Mesenchymal stem cell (in vitro differentiated cells and primary cell): Measurements from ENCODE around the gene FAIM2.

Experiments used
- DNase-seq: peaks from one replicate; pipeline ENCODE4 v3.0.0-alpha.2; 2013
- H2AFZ ChIP-seq: one replicate; pipeline ENCODE4 v1.6.1; 2013; ENCODE audit warnings: low read depth, mild to moderate bottlenecking, control low read depth, inconsistent platforms, low read length, moderate library complexity
- H2AK5ac ChIP-seq: 2 replicates; pipeline ENCODE4 v1.6.1; 2013; ENCODE audit warnings: low read length, moderate library complexity, mild to moderate bottlenecking, inconsistent platforms; ENCODE audit not compliant: severe bottlenecking
- H2BK120ac ChIP-seq: one replicate; pipeline ENCODE4 v1.6.1; 2013; ENCODE audit warnings: low read depth, mild to moderate bottlenecking, inconsistent platforms, low read length, moderate library complexity
- H2BK12ac ChIP-seq, 2 experiments: one replicate each; pipeline ENCODE4 v1.6.1; 2013; ENCODE audit warnings: inconsistent platforms in 2 of 2, low read length in 2 of 2, mild to moderate bottlenecking in 2 of 2, moderate library complexity in 2 of 2, control low read depth in 1 of 2
- H2BK15ac ChIP-seq: one replicate; pipeline ENCODE4 v1.6.1; 2013; ENCODE audit warnings: mild to moderate bottlenecking, low read depth, inconsistent platforms; ENCODE audit not compliant: poor library complexity, severe bottlenecking
- H2BK5ac ChIP-seq: 2 replicates; pipeline ENCODE4 v1.6.1; 2013; ENCODE audit warnings: low read depth, mild to moderate bottlenecking, low read length, control low read depth, inconsistent platforms; ENCODE audit not compliant: poor library complexity, severe bottlenecking
- H3K14ac ChIP-seq, 2 experiments: one replicate each; pipeline ENCODE4 v1.6.1; 2013; ENCODE audit warnings: inconsistent platforms in 2 of 2, low read length in 2 of 2, control low read depth in 1 of 2, mild to moderate bottlenecking in 1 of 2, moderate library complexity in 1 of 2
- H3K18ac ChIP-seq, 2 experiments: one replicate each; pipeline ENCODE4 v1.6.1; 2013; ENCODE audit warnings: inconsistent platforms in 2 of 2, low read length in 2 of 2, control low read depth in 1 of 2, low read depth in 1 of 2, mild to moderate bottlenecking in 1 of 2
- H3K23ac ChIP-seq, 2 experiments: one replicate each; pipeline ENCODE4 v1.6.1; 2013; ENCODE audit warnings: inconsistent platforms in 2 of 2, low read length in 2 of 2, mild to moderate bottlenecking in 2 of 2, moderate library complexity in 2 of 2, control low read depth in 1 of 2
- H3K27ac ChIP-seq: 2 replicates; pipeline ENCODE4 v1.5.1; 2013; ENCODE audit warnings: mild to moderate bottlenecking, moderate library complexity, low read length, control low read depth, inconsistent platforms; ENCODE audit not compliant: poor library complexity, severe bottlenecking
- H3K27me3 ChIP-seq, 2 experiments: 2 replicates each; pipeline versions ENCODE4 v1.6.1 to v1.7.0; 2013; ENCODE audit warnings: low read length in 2 of 2, mild to moderate bottlenecking in 2 of 2, moderate library complexity in 2 of 2, control low read depth in 1 of 2, inconsistent platforms in 1 of 2; ENCODE audit not compliant: control insufficient read depth in 1 of 2, insufficient read depth in 1 of 2
- H3K36me3 ChIP-seq, 2 experiments: 2 replicates each; pipeline versions ENCODE4 v1.6.1 to v1.7.0; 2013; ENCODE audit warnings: low read length in 2 of 2, control low read depth in 1 of 2, inconsistent platforms in 1 of 2, low read depth in 1 of 2, mild to moderate bottlenecking in 1 of 2; ENCODE audit not compliant: insufficient read depth in 2 of 2, control insufficient read depth in 1 of 2
- H3K4ac ChIP-seq, 2 experiments: one replicate each; pipeline ENCODE4 v1.6.1; 2013; ENCODE audit warnings: inconsistent platforms in 2 of 2, low read length in 2 of 2, mild to moderate bottlenecking in 2 of 2, moderate library complexity in 2 of 2, control low read depth in 1 of 2, low read depth in 1 of 2
- H3K4me1 ChIP-seq: 2 replicates; pipeline ENCODE4 v1.6.1; 2013; ENCODE audit warnings: low read depth, low read length, control low read depth; ENCODE audit not compliant: control insufficient read depth, insufficient read depth
- H3K4me2 ChIP-seq: 2 replicates; pipeline ENCODE4 v1.6.1; 2013; ENCODE audit warnings: low read length, mild to moderate bottlenecking, inconsistent platforms; ENCODE audit not compliant: poor library complexity, severe bottlenecking
- H3K4me3 ChIP-seq, 2 experiments: 2 replicates each; pipeline versions ENCODE4 v1.5.1 to v1.7.0; 2013; ENCODE audit warnings: low read length in 2 of 2, mild to moderate bottlenecking in 2 of 2, control low read depth in 1 of 2, low read depth in 1 of 2; ENCODE audit not compliant: insufficient read depth in 1 of 2
- H3K79me1 ChIP-seq: replicated peaks from 2 replicates; pipeline ENCODE4 v1.6.1; 2013; ENCODE audit warnings: mild to moderate bottlenecking, control low read depth, low read length, inconsistent platforms; ENCODE audit not compliant: poor library complexity, severe bottlenecking
- H3K9ac ChIP-seq: 2 replicates; pipeline ENCODE4 v1.7.0; 2013; ENCODE audit warnings: mild to moderate bottlenecking, low read length, moderate library complexity
- H3K9me3 ChIP-seq: 2 replicates; pipeline ENCODE4 v1.7.0; 2013; ENCODE audit warnings: mild to moderate bottlenecking, low read length; ENCODE audit not compliant: control insufficient read depth
- H4K8ac ChIP-seq: one replicate; pipeline ENCODE4 v1.6.1; 2013; ENCODE audit warnings: inconsistent platforms, mild to moderate bottlenecking, low read length, moderate library complexity
- H4K91ac ChIP-seq: one replicate; pipeline ENCODE4 v1.6.1; 2013; ENCODE audit warnings: mild to moderate bottlenecking, low read length, inconsistent platforms
- WGBS: methylation state at CpG from one replicate; pipeline ENCODE4 v1.1.7; 2013; ENCODE audit warnings: mixed read lengths; 5-methylcytosine and 5-hydroxymethylcytosine counted together

FAIM2 gene

DNA sequence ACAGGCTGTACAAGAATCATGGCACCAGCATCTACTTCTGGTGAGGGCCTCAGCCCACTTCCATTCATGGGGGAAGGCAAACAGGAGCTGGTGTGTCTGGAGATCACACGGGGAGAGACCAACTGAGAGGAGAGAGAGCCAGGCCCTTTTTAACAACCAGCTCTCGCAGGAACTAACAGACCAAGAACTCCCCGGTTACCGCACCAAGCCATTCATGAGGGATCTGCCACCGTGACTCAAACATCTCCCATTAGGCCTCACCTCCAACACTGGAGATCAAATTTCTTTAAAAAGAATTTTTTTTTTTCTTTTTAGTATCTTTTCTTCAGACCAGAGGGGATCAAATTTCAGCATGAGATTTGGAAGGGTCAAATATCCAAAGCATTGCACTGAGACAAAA, 30.1 kb upstream of the FAIM2 start:
- H4K91ac ChIP-seq, result no peak overlapping the region
- no peaks in the 10 kb centered on the region for H3K36me3 ChIP-seq
- H3K14ac ChIP-seq, result no peak overlapping the region
- DNase-seq, result no peak
- H3K4ac ChIP-seq, result no peak overlapping the region
- no peak overlapping the region for H2AK5ac ChIP-seq
- H3K27me3 ChIP-seq, result peaks cover 0 to 5% of the 10 kb centered on the region in 2 experiments
- H3K18ac ChIP-seq, result no peak overlapping the region
- H3K9me3 ChIP-seq, result no peaks in the 10 kb centered on the region
- no peak overlapping the region for H2BK5ac ChIP-seq
- no peak overlapping the region for H3K23ac ChIP-seq
- 61% methylated on average over 5 of the region's 5 CpGs for WGBS
- H2BK120ac ChIP-seq, result no peak overlapping the region
- no peak overlapping the region for H3K9ac ChIP-seq
- no peaks in the 10 kb centered on the region for H3K4me1 ChIP-seq
- H3K4me3 ChIP-seq, result no peak overlapping the region
- no peak overlapping the region for H3K4me2 ChIP-seq
- no peak overlapping the region for H2BK12ac ChIP-seq
- no peak overlapping the region for H4K8ac ChIP-seq
- no peaks in the 10 kb centered on the region for H3K79me1 ChIP-seq
- H3K27ac ChIP-seq, result no peak overlapping the region
- H2AFZ ChIP-seq, result no peak overlapping the region
- H2BK15ac ChIP-seq, result no peak overlapping the region

DNA sequence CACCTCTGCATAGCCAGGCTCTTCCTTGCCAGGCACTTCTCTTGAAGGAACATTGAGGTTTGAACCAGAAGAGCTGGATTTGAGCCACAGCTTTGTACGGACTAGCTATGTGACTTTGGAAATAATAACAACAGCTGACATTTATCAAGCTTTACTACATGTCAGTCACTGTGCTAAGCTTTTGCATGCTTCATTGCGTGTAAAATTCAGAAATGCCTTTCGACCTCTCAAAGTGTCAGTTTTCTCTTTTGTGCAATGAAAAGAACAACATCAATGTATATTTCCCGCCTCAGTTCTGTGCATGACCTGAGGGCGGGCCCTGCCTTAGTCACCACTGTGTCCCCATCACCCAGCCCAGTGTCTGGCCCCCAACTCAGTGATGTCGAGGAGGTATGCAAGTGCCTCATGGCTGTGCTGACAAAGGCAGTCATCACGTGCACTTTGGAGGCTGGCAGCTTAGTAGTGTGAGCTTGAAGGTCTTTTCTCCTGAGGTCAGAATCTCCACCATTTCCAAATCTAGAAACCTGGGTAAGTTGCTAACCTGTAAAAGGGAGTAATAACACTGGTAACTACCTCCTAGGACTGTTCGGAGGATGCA, 28.9 kb upstream of the FAIM2 start:
- H3K79me1 ChIP-seq, result no peaks in the 10 kb centered on the region
- no peak overlapping the region for H4K91ac ChIP-seq
- no peak overlapping the region for H2BK12ac ChIP-seq
- no peak overlapping the region for H3K27ac ChIP-seq
- no peaks in the 10 kb centered on the region for H3K36me3 ChIP-seq
- H3K4me1 ChIP-seq, result no peaks in the 10 kb centered on the region
- H2BK15ac ChIP-seq, result no peak overlapping the region
- no peak overlapping the region for H2AK5ac ChIP-seq
- H2AFZ ChIP-seq, result no peak overlapping the region
- no peak overlapping the region for H3K9ac ChIP-seq
- no peak overlapping the region for H3K18ac ChIP-seq
- H2BK5ac ChIP-seq, result no peak overlapping the region
- H3K27me3 ChIP-seq, result peaks cover 0 to 11% of the 10 kb centered on the region in 2 experiments
- H2BK120ac ChIP-seq, result no peak overlapping the region
- no peak for DNase-seq
- 95% methylated on average over 6 of the region's 8 CpGs for WGBS
- no peak overlapping the region for H3K4me3 ChIP-seq
- no peak overlapping the region for H4K8ac ChIP-seq
- no peak overlapping the region for H3K14ac ChIP-seq
- H3K4ac ChIP-seq, result no peak overlapping the region
- no peak overlapping the region for H3K23ac ChIP-seq
- H3K9me3 ChIP-seq, result no peaks in the 10 kb centered on the region
- H3K4me2 ChIP-seq, result no peak overlapping the region

DNA sequence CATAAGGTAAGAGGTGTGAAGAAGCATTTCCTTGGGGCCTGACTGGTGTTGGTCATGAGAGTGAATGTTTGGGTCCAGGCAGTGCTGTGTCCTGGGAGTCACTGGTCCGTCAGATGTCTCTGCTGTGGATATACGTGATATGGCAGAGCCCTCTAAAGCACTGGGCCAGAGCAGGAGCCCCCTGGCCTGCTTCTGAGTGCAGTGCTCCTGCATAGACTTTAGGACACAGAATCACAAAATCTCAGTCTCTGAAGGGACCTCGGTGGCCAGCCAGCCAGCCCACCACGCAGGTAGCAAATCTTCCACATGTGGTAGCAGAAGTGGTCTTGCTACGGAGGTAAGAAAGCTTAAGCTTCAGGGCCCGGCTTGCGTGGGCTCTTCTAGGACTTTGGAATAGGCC, 28.3 kb upstream of the FAIM2 start:
- Histone ChIP-seq H3K18ac (no peak overlapping the region), H3K27me3 (peaks cover 0 to 11% of the 10 kb centered on the region in 2 experiments), H3K79me1 (no peaks in the 10 kb centered on the region), H3K9ac (no peak overlapping the region), H2BK12ac (no peak overlapping the region), H2BK15ac (no peak overlapping the region), H2AFZ (no peak overlapping the region), H3K4ac (no peak overlapping the region), H2BK120ac (no peak overlapping the region), H4K8ac (no peak overlapping the region), H4K91ac (no peak overlapping the region), H3K23ac (no peak overlapping the region), H2AK5ac (no peak overlapping the region), H3K4me2 (no peak overlapping the region), H3K4me1 (no peaks in the 10 kb centered on the region), H3K14ac (no peak overlapping the region), H3K9me3 (no peaks in the 10 kb centered on the region), H3K4me3 (no peak overlapping the region), H3K27ac (no peak overlapping the region), H2BK5ac (no peak overlapping the region), H3K36me3 (no peaks in the 10 kb centered on the region)
- WGBS, result 77% methylated on average over 7 of the region's 7 CpGs
- DNase-seq, result no peak

DNA sequence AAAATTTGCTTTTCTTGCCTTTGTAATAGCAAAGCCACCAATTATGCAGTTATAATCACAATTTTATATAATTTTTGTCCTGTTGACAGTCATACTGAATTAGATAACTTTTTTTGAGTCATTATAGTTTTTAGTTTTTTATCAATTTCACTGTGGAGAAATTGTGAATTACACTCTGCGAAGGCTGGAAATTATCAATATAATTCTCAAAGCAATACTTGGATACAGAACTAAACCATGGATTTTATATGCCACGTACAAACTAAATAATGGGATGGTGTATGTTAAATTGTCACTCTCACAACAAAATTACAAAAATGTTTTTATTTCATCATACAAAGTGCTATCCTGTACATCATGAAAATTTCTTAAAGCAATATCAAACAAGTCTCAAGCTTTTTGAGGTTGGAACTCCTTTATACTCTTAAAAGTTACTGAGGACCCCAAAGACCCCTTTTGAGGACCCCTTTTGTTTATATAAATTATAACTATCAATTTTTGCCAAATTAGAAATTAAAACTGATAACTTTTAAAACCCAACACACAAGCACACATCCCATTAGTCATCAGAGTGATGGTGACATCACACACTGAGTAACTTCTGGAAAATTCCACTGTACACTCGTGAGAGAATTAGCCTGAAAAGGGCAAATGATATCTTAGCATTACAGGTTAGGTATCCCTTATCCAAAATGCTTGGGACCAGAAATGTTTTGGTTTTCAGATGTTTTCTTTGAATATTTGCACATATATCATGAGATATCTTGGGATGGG, 27.0 kb upstream of the FAIM2 start:
- Histone ChIP-seq H3K4me3 (no peak overlapping the region), H4K8ac (no peak overlapping the region), H3K9me3 (no peaks in the 10 kb centered on the region), H3K9ac (peak overlapping the region; percentile 63), H2BK15ac (no peak overlapping the region), H3K27me3 (peaks cover 0 to 11% of the 10 kb centered on the region in 2 experiments), H3K4me1 (no peaks in the 10 kb centered on the region), H2AFZ (no peak overlapping the region), H2BK5ac (no peak overlapping the region), H3K27ac (no peak overlapping the region), H3K36me3 (no peaks in the 10 kb centered on the region), H3K4me2 (no peak overlapping the region), H3K18ac (no peak overlapping the region), H3K14ac (no peak overlapping the region), H3K23ac (no peak overlapping the region), H2AK5ac (no peak overlapping the region), H4K91ac (no peak overlapping the region), H3K4ac (no peak overlapping the region), H3K79me1 (no peaks in the 10 kb centered on the region), H2BK120ac (no peak overlapping the region), H2BK12ac (no peak overlapping the region)
- DNase-seq, result peak; percentile 77
- 14% methylated on average over 1 of the region's 3 CpGs for WGBS
